Adipose tissue (tissue), 3 donors: Measurements from ENCODE around the gene ASZ1. TPM values are rescaled to one million over a fixed set of nuclear protein-coding genes. Genes with fewer than 3 reads are reported as not detected.
"Not testable (repeated sequence)": the region's sequence is repeated elsewhere in the genome, so short reads cannot be mapped to it uniquely, and the experiment has no call there.

Source experiments
- H3K27ac ChIP-seq: one replicate; pipeline ENCODE4 v1.5.1; 2013; ENCODE audit warnings: low read depth, low read length
- WGBS, 3 donors: extraction: QIAGEN DNeasy Blood & Tissue Kit; methylation state at CpG; one replicate each; pipeline ENCODE4 v1.1.7; 2013; 5-methylcytosine and 5-hydroxymethylcytosine counted together
- polyA plus RNA-seq, 3 donors: library from polyadenylated mRNA; stranded (reverse); fragments of 200-250 nt; gene quantifications; one replicate each; pipeline ENCODE4 v1.2.3, GENCODE V29; 2013
- donor health status: healthy with polysubstance abuse.
- donor health status: Bipolar disorder and iron deficiency.
- donor health status: healthy.

ASZ1 gene
- not detected for polyA plus RNA-seq

- WGBS, 3 donors = 78 to 88% (median 81%) methylated on average over 39 to 41 of the region's 41 CpGs
Observed at GRCh38 chr7:117427258-117427701, at the start of gene ASZ1. TSS of gene ASZ1 (minus strand) at chr7:117427493. CDS start at chr7:117427460, 33 bp downstream.

GRCh38 chr7:117476557-117477215 lies 49.4 kb upstream of the ASZ1 start:
- WGBS, 3 donors = 65 to 76% (median 73%) methylated on average over 4 of the region's 4 CpGs
- H3K27ac ChIP-seq = no peak overlapping the region

More at GRCh38 chr7:117427258-117427701, at the start of gene ASZ1:
- H3K27ac ChIP-seq = no peak within 1 kb of the TSS

DNA sequence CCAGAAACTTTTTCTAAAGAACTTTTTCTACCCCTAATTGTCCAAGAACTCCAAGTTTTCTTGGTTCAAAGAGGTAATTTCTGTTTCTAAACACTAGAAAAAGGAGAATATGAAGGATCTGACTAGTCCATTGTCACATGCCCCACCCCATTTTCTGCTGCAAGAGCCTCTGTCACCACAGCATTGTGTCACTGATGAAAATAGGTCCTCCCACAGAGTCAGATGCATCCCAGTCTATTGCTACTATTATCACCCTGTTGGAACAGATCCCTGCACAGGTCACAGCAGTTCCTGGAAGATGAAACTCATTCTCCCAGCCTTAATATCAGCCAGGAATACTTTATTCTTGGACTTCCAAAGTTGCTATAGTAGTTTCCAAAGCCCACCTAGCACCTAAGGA lies 45.0 kb upstream of the ASZ1 start:
- H3K27ac ChIP-seq = no peak overlapping the region

DNA sequence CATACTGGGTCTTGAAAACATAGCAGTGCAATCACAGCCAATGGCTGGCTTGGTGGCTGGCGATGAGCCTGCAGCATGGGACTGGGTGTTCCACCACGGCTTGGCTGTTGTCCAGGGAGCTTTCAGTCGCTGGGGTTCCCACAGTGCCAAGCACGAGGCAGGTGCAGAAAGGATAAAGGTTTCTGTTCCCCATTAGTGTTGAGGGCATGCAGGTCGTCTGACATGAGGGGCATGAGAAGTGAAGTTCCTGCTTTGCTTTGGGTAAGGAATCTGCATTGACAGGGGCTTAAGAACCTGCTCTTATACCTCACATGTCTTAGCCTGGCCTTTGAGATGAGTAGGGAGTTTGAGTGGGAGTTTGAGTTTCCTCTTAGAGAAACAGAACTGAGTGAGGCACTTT lies 43.5 kb upstream of the ASZ1 start:
- no peak overlapping the region for H3K27ac ChIP-seq
- 50 to 60% (median 54%) methylated on average over 5 of the region's 5 CpGs for WGBS, 3 donors

DNA sequence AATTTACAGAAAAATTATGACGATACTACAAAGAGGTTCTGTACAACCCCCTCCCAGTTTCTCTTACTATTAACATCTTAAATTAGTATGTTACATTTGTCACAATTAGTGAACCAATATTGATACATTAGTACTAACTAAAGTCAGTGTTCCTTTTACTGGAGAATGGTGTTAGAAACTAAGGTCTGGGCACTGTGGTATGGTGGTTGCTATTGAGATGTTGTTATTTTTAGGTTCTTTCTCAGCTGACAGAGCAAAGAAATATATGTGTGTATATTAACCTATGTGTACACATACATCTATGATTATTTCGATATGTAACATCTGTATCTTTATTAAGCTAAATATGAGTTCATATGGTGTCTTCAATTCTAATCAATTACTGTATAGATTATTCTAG lies 40.9 kb upstream of the ASZ1 start:
- 75 to 92% (median 83%) methylated on average over 2 of the region's 2 CpGs for WGBS, 3 donors
- H3K27ac ChIP-seq = no peak overlapping the region

- WGBS, 3 donors = 87 to 91% (median 90%) methylated on average over 3 of the region's 4 CpGs
- H3K27ac ChIP-seq = not testable (repeated sequence)
Observed at GRCh38 chr7:117460815-117461214, 33.5 kb upstream of the ASZ1 start.

GRCh38 chr7:117459735-117460134 lies 32.4 kb upstream of the ASZ1 start:
- H3K27ac ChIP-seq = no peak overlapping the region

GRCh38 chr7:117458977-117459583 lies 31.8 kb upstream of the ASZ1 start:
- H3K27ac ChIP-seq = no peak overlapping the region
- WGBS, 3 donors = 33 to 39% (median 34%) methylated on average over 3 of the region's 3 CpGs

GRCh38 chr7:117448655-117449054 lies 21.4 kb upstream of the ASZ1 start:
- no peak overlapping the region for H3K27ac ChIP-seq
- WGBS, 3 donors = 71 to 74% (median 73%) methylated on average over 2 of the region's 2 CpGs

DNA sequence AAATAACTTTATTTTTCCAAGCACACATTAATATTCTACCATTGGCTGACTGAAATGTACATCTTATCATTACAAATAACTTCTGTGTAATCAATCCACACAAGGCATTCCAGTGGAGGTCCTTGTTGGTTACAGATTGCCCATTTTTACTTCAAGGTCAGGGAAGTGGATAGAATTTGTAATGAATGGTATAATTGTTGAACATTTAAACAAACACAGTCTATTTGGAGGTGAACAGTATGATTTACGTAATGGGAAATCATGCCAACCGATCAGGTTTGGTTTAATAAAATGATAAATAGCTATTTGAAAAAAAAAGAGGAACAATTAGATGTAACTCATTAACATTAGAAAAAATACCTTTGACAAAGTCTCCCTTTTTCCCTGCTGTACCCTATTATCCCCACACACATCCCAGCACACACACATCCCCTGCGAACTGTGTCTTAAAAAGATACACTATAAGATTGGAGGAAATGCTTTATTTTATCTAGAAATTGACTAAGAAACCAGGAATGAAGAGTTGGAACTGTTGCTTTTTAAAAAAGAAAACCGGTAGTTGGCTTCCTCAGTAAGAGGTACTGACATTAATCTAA lies 19.0 kb upstream of the ASZ1 start:
- H3K27ac ChIP-seq = no peak overlapping the region
- WGBS, 3 donors = 25 to 55% (median 53%) methylated on average over 4 of the region's 4 CpGs

DNA sequence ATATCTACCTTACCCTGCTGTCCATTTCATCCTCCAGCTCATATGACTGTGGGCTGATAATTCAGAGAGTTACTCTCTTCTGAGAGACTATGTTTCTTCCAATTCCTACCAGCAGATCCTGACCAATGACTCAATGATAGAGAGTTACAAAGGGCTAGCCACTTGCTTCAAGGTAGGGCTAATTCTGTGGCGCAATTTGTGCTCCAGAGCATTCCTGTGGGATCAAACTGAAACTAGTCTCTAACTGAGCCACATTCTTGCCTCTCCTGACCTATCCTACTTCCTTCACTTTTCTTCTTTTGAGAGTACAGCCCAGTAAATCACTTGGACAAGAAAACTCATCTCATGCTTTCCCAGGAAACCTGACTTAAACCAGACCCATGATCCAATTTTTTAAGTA lies 17.9 kb upstream of the ASZ1 start:
- WGBS, 3 donors = 76 to 80% (median 79%) methylated on average over 1 of the region's 1 CpG
- no peak overlapping the region for H3K27ac ChIP-seq

- 70 to 76% (median 73%) methylated on average over 1 of the region's 1 CpG for WGBS, 3 donors
- no peak overlapping the region for H3K27ac ChIP-seq
Observed at GRCh38 chr7:117444646-117445045, 17.4 kb upstream of the ASZ1 start.

- H3K27ac ChIP-seq = no peak overlapping the region
- 43 to 54% (median 52%) methylated on average over 2 of the region's 2 CpGs for WGBS, 3 donors
Observed at GRCh38 chr7:117435475-117436043, 8.3 kb upstream of the ASZ1 start.

DNA sequence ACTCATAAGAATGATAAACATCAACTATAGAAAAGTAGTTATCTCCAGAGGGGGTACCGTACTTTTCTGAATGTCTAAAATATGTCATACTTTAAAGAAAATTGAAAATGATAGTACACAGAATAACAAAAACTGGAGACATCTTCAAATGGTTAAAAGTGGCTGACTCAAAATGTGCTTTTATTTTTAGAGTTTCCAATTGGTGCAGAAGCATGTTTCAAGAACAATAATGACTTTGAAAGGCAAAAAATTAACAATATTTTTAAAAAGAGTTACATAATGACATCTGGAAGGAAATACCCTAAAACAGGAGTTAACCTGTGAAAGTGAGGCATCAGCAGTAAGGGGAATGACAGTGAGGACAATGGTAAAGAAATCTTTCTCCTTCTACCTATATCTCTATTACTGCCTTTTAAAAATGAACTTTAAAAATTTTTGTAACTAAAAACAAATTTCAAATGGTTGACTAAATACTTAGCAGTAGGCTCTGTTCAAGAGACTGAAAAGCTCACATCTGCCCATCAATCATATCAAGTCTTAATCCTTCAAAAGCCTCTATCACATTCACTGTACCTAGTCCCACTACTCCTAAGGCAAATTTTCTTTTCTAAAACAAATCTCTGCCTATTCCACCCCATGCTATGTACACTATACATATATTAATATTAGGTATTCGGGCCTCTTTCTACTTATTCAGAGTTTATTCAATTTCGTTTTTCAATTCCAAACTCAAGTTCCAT lies 3.0 kb downstream of the ASZ1 start:
- H3K27ac ChIP-seq = no peak overlapping the region
- WGBS, 3 donors = 77 to 89% (median 81%) methylated on average over 3 of the region's 3 CpGs

DNA sequence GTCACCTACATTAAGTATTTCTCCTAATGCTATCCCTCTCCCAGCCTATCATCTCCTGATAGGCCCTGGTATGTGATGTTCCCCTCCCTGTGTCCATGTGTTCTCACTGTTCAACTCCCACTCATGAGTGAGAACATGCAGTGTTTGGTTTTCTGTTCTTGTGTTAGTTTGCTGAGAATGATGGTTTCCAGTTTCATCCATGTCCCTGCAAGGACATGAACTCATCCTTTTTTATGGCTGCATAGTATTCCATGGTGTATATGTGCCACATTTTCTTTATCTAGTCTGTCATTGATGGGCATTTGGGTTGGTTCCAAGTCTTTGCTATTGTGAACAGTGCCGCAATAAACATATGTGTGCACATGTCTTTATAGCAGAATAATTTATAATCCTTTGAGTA lies 12.7 kb downstream of the ASZ1 start:
- not testable (repeated sequence) for H3K27ac ChIP-seq
- WGBS, 3 donors = 86 to 96% (median 89%) methylated on average over 1 of the region's 1 CpG

DNA sequence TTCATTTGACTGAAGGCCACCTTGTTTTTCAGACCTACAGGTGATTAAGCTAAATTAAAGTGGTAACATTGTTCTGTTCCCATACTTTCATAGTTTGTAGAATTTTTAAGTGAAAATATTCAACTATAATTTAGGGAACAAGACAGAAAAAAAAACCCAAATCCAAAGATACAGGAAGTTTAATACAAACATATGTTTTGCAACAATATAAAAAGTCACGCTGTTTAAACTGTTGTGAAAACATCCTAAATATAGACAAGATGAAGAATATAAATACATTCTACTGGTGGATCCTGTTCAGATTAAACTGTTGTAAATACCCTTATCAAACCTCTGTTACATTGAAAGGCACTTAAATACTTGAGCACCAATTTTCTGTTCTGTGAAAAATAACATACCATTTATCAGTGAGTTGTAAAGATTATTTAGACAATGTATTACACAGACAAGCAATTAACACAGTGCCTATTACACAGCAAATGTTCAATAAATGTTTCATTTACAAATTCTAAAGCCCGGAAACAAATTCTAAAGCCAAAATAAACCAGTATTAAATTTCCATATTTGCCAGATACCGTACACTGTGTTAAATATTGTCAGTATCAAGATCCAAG lies 14.2 kb downstream of the ASZ1 start:
- 53 to 56% (median 56%) methylated on average over 3 of the region's 3 CpGs for WGBS, 3 donors

DNA sequence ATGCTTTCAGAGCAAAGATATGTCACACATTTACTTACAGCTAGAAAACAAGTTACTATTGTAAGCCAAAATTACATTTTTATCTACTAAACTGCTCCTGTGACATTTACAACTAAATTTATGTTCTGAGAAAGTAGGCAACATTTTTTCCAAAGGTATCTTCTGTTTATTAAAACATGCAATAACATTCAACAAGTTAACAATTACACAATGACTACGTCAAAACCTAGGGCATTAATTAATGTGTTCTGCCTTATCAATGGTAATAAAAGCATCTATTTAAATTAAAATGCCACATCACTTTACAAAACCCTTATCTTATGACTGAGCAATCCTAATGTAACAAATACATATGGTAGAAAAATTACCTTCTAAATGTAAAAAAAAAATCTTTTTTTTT lies 14.9 kb downstream of the ASZ1 start:
- WGBS, 3 donors = 38 to 65% (median 64%) methylated on average over 1 of the region's 1 CpG
- no peak overlapping the region for H3K27ac ChIP-seq

More for the DNA sequence above, 14.2 kb downstream of the ASZ1 start:
- no peak overlapping the region for H3K27ac ChIP-seq

DNA sequence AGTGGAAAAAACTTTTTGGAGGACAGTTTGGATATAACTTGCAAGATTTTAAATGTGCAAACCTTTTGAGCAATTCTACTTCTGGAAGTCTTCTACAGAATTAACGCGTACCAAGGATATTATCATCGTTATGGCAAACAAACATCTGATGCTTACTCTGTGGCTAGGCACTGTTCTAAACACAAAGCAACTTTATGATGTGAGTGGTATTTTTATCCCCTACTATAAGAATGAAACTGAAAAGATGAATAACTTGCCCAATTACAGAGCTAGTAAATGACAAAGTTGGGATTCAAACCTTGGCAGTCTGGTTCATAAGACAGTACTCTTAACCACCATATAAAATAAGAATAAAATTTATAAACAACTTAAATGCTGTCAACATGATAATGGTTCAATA lies 15.8 kb downstream of the ASZ1 start:
- WGBS, 3 donors = 81 to 89% (median 84%) methylated on average over 3 of the region's 3 CpGs
- no peak overlapping the region for H3K27ac ChIP-seq

GRCh38 chr7:117408831-117409230 lies 18.5 kb downstream of the ASZ1 start:
- WGBS, 3 donors = 73 to 92% (median 90%) methylated on average over 1 of the region's 1 CpG

More at GRCh38 chr7:117408831-117409230, 18.5 kb downstream of the ASZ1 start:
- H3K27ac ChIP-seq = no peak overlapping the region
